HepG2 (cell line): ENCODE results near the gene FCHO2. TPM values are rescaled to one million over a fixed set of nuclear protein-coding genes. Genes with fewer than 3 reads are reported as not detected.

Source experiments
- ATAC-seq: fragments of 200-7000 bp; cut with Tn5 transposase; 3 replicates; pipeline ENCODE4 v1.9.1; 2020; ENCODE audit warnings: mild to moderate bottlenecking, moderate library complexity
- BruUV-seq: library from RNA; stranded (reverse); fragments of 400-500 nt; replicated peaks from 2 replicates; lab custom pipeline; 2021; lab: Mats Ljungman, UMichigan
- CTCF ChIA-PET: fragments of 300-600 bp; formaldehyde crosslinking; extraction: SDS; loops from one replicate; lab custom pipeline; 2021; ENCODE audit warnings: low total read pairs, inconsistent platforms, low intra/inter-chr PET ratio; lab: Yijun Ruan, JAX
- POLR2A ChIA-PET: fragments of 350-600 bp; sonication (Branson Sonifier 250); formaldehyde crosslinking; loops from one replicate; lab custom pipeline; 2020; ENCODE audit warnings: antibody characterized with exemption, inconsistent platforms; lab: Yijun Ruan, JAX
- DNase-seq: peaks from one replicate; pipeline ENCODE4 v3.0.0-alpha.2; 2015; ENCODE audit warnings: low spot score
- FAIRE-seq: peaks from 3 replicates; lab custom pipeline; 2011; peaks lifted over from hg19 to GRCh38; lab: Jason Lieb, UNC
- H2AFZ ChIP-seq: one replicate; pipeline ENCODE4 v1.6.1; 2011; ENCODE audit warnings: low read length, inconsistent platforms
- H3K27ac ChIP-seq: fragments of 300-600 bp; 3 replicates; pipeline ENCODE4 v1.8.0; 2011; ENCODE audit warnings: mixed run types, mild to moderate bottlenecking, mixed read lengths, low read length, inconsistent platforms; ENCODE audit not compliant: insufficient read depth; ENCODE audit errors: extremely low read length
- H3K27me3 ChIP-seq, 2 experiments: fragments of 200-600 bp in 1 of 2; 2 replicates in 1 of 2; 3 replicates in 1 of 2; pipeline versions ENCODE4 v1.6.0 to v1.8.0; 2011; ENCODE audit warnings: low read length in 2 of 2, mild to moderate bottlenecking in 2 of 2, moderate library complexity in 2 of 2, inconsistent platforms in 1 of 2; ENCODE audit not compliant: insufficient read depth in 2 of 2, control insufficient read depth in 1 of 2
- H3K36me3 ChIP-seq, 2 experiments: fragments of 200-600 bp in 1 of 2; replicated peaks in 1 of 2; 2 replicates in 1 of 2; 3 replicates in 1 of 2; pipeline versions ENCODE4 v1.5.1 to v1.8.0; 2011; ENCODE audit warnings: low read length in 2 of 2, inconsistent platforms in 1 of 2; ENCODE audit not compliant: insufficient read depth in 2 of 2, control insufficient read depth in 1 of 2
- H3K4me1 ChIP-seq: 2 replicates; pipeline ENCODE4 v1.5.1; 2012; ENCODE audit warnings: low read length, inconsistent platforms; ENCODE audit not compliant: insufficient read depth
- H3K4me2 ChIP-seq: 2 replicates; pipeline ENCODE4 v1.6.0; 2011; ENCODE audit warnings: low read depth, low read length, inconsistent platforms
- H3K4me3 ChIP-seq, 3 experiments: fragments of 200-600 bp in 1 of 3; sonication (generic), shearing (Covaris generic) in 1 of 3; replicated peaks in 1 of 3; 2 replicates each; pipeline ENCODE4 v1.5.1; 2011 to 2016; ENCODE audit warnings: low read length in 3 of 3, inconsistent platforms in 2 of 3, low read depth in 2 of 3, mild to moderate bottlenecking in 2 of 3, control low read depth in 1 of 3, mixed read lengths in 1 of 3; ENCODE audit not compliant: insufficient read depth in 1 of 3
- H3K79me2 ChIP-seq: one replicate; pipeline ENCODE4 v1.6.1; 2011; ENCODE audit warnings: low read length, inconsistent platforms; ENCODE audit not compliant: insufficient read depth
- H3K9ac ChIP-seq: 2 replicates; pipeline ENCODE4 v1.6.0; 2011; ENCODE audit warnings: mild to moderate bottlenecking, low read depth, low read length, inconsistent platforms; ENCODE audit not compliant: insufficient read depth
- H3K9me3 ChIP-seq: 2 replicates; pipeline ENCODE4 v1.5.1; 2012; ENCODE audit warnings: mild to moderate bottlenecking, low read length
- H4K20me1 ChIP-seq: 2 replicates; pipeline ENCODE4 v1.6.0; 2011; ENCODE audit warnings: inconsistent platforms, mild to moderate bottlenecking, low read length, moderate library complexity; ENCODE audit not compliant: insufficient read depth
- ATF5 ChIP-seq: sonication (generic); formaldehyde crosslinking; IDR thresholded peaks from 2 replicates; pipeline ENCODE4 v1.4.0; 2020; ENCODE audit warnings: mild to moderate bottlenecking, low read depth, missing genetic modification reagents
- GATAD1 ChIP-seq: IDR thresholded peaks from 2 replicates; pipeline ENCODE4 v1.6.1; 2016; ENCODE audit warnings: missing genetic modification reagents, missing compliant biosample characterization
- GPBP1L1 ChIP-seq: sonication (generic); formaldehyde crosslinking; IDR thresholded peaks from 2 replicates; pipeline ENCODE4 v1.5.0; 2020; ENCODE audit warnings: mild to moderate bottlenecking, missing genetic modification reagents
- RBM39 ChIP-seq: fragments of 200-400 bp; formaldehyde crosslinking; IDR thresholded peaks from one replicate; pipeline ENCODE4 v1.6.1; 2018; ENCODE audit warnings: antibody characterized with exemption, mild to moderate bottlenecking, low read depth, low read length; ENCODE audit not compliant: poor library complexity, severe bottlenecking
- RFXAP ChIP-seq: sonication (generic); formaldehyde crosslinking; IDR thresholded peaks from 2 replicates; pipeline ENCODE4 v1.4.0; 2020; ENCODE audit warnings: missing genetic modification reagents, borderline replicate concordance
- RXRA ChIP-seq: sonication (generic); formaldehyde crosslinking; IDR thresholded peaks from 2 replicates; pipeline ENCODE4 v1.5.1; 2020; ENCODE audit warnings: missing genetic modification reagents
- ZBTB46 ChIP-seq: sonication (generic); formaldehyde crosslinking; IDR thresholded peaks from 2 replicates; pipeline ENCODE4 v1.4.0; 2020; ENCODE audit warnings: mild to moderate bottlenecking, missing genetic modification reagents, borderline replicate concordance
- ZNF614 ChIP-seq: IDR thresholded peaks from 2 replicates; pipeline ENCODE4 v1.6.1; 2018; ENCODE audit warnings: missing biosample characterization, missing genetic modification reagents, inconsistent platforms, borderline replicate concordance
- ZSCAN25 ChIP-seq: sonication (generic); formaldehyde crosslinking; IDR thresholded peaks from 2 replicates; pipeline ENCODE4 v1.8.0; 2022; ENCODE audit warnings: mild to moderate bottlenecking, missing genetic modification reagents
- in situ Hi-C: cut with HindIII; loops from 2 replicates; pipeline ENCODE4 v1.10.0; 2017; ENCODE audit warnings: low pct_unique_long_range_greater_than_20kb; ENCODE audit not compliant: extremely low pct_ligation_motif_present
- intact Hi-C: fragments of 100-400 bp; cut with micrococcal nuclease; formaldehyde crosslinking; loops from one replicate; pipeline ENCODE4 v1.10.0; 2022; ENCODE audit not compliant: unreplicated experiment
- polyA plus RNA-seq, 8 experiments: library from polyadenylated mRNA; depleted of rRNA in 3 of 8; stranded (reverse) in 7 of 8; unstranded in 1 of 8; fragments of >200 nt; fragmentation: Illumina TruSeq in 4 of 8; extraction: Trizol in 4 of 8; gene quantifications; 2 replicates each; pipeline versions ENCODE4 v1.2.1 to v1.2.3, GENCODE V29; 2011 to 2016; ENCODE audit warnings: low read depth in 4 of 8, missing spikeins in 1 of 8, mixed read lengths in 1 of 8; ENCODE audit not compliant: insufficient read depth in 1 of 8
- total RNA-seq, 5 experiments: library from RNA; depleted of rRNA; stranded (reverse); fragments of >200 nt; fragmentation: Illumina TruSeq; extraction: Trizol; gene quantifications; 2 replicates each; pipeline ENCODE4 v1.2.3, GENCODE V29; 2016; ENCODE audit warnings: low read depth in 1 of 5

The FCHO2 gene
- total and polyA plus RNA-seq, 2 of the 13 experiments (the other 11 are each of a cell fraction or from before 2014, with no cell fraction given) = 11.6 to 17.3 TPM

GRCh38 chr5:72955768-72956323 lies at the start of gene FCHO2 (continued):
- no peak for TF ChIP-seq ZBTB46 (CRISPR knock-in tag)
- TF ChIP-seq, all 625 proteins: peak for 221

GRCh38 chr5:72906806-72907205 lies 49.0 kb upstream of the FCHO2 start:
- ATAC-seq (no peak), FAIRE-seq (no peak)
- TF ChIP-seq RFXAP = no peak
- TF ChIP-seq GPBP1L1 = no peak
- no peak for TF ChIP-seq GATAD1 (CRISPR knock-in tag)
- no peak for TF ChIP-seq ZNF614 (CRISPR knock-in tag)
- TF ChIP-seq ATF5 (CRISPR knock-in tag) = no peak
- no peak for TF ChIP-seq ZSCAN25
- no peak for TF ChIP-seq RXRA (CRISPR knock-in tag)
- TF ChIP-seq RBM39 = no peak
- TF ChIP-seq, all 625 proteins: peak for 0
- intact Hi-C loops (no loop called here), in situ Hi-C loops (no loop called here)
- no peaks in the 10 kb centered on the region for H3K9me3 ChIP-seq
- no peak overlapping the region for H2AFZ ChIP-seq
- no peak overlapping the region for H3K27ac ChIP-seq
- no peak overlapping the region for H3K4me3 ChIP-seq
- no peaks in the 10 kb centered on the region for H3K79me2 ChIP-seq
- DNase-seq = no peak
- H3K9ac ChIP-seq = no peak overlapping the region
- no TSS peak for BruUV-seq
- H3K27me3 ChIP-seq = no peaks in the 10 kb centered on the region
- H3K36me3 ChIP-seq = peaks cover 11 to 61% of the 10 kb centered on the region in 2 experiments
- ChIA-PET POLR2A (no interaction called here), CTCF (no interaction called here)
- H4K20me1 ChIP-seq = no peaks in the 10 kb centered on the region; the same call in 1 of the 2 replicates
- H3K4me2 ChIP-seq = no peak overlapping the region
- no peaks in the 10 kb centered on the region for H3K4me1 ChIP-seq
